Gastroesophageal sphincter (tissue), 3 donors: ENCODE results near the gene DDX21.

Experiments
- EP300 ChIP-seq: sonication (generic); formaldehyde crosslinking; IDR thresholded peaks from one replicate; pipeline ENCODE4 v1.6.1; 2017; ENCODE audit warnings: antibody characterized with exemption, mild to moderate bottlenecking
- POLR2A ChIP-seq, 2 donors: fragments of 450-650 bp; IDR thresholded peaks; one replicate each; pipeline ENCODE4 v1.6.1; 2017; ENCODE audit warnings: antibody characterized with exemption in 2 of 2, mild to moderate bottlenecking in 2 of 2, moderate library complexity in 1 of 2
- POLR2AphosphoS5 ChIP-seq: sonication (generic); formaldehyde crosslinking; IDR thresholded peaks from one replicate; pipeline ENCODE4 v1.6.1; 2017; ENCODE audit warnings: antibody characterized with exemption
- TF ChIP-seq, protein P1 (sequence below), 4 experiments: fragments of 200-600 bp in 2 of 4; fragments of 450-650 bp in 2 of 4; sonication (generic) in 1 of 4; IDR thresholded peaks; one replicate each; pipeline ENCODE4 v1.5.1; 2017 to 2019; ENCODE audit warnings: antibody characterized with exemption in 4 of 4, mild to moderate bottlenecking in 2 of 4, moderate library complexity in 2 of 4

DNA sequence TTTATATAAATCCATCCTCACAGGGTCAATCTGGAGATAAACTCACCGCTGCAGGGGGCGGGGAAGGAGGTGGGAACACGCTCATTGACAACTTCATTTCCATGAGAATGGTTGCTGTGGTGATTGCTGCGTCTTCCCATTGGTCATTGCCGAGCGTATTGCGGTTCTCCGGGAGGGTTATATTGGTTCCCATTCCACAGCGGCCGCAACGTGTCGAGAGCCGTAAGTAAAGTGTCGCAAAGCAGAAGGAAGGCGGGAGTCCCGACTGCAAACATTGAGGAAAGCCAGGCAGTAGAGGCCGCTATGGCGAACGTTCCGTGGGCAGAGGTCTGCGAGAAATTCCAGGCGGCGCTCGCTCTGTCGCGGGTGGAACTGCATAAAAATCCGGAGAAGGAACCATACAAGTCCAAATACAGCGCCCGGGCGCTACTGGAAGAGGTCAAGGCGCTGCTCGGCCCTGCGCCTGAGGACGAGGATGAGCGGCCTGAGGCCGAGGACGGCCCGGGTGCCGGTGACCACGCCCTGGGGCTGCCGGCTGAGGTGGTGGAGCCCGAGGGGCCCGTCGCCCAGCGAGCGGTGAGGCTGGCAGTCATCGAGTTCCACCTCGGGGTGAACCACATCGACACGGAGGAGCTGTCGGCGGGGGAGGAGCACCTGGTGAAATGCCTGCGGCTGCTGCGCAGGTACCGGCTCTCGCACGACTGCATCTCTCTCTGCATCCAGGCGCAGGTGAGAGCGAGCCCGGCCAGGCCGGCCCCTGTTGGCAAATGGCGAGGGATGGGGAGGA is 32.8 kb downstream of the DDX21 start, which contains the start of gene KIFBP:
- TF ChIP-seq, protein P1, sequence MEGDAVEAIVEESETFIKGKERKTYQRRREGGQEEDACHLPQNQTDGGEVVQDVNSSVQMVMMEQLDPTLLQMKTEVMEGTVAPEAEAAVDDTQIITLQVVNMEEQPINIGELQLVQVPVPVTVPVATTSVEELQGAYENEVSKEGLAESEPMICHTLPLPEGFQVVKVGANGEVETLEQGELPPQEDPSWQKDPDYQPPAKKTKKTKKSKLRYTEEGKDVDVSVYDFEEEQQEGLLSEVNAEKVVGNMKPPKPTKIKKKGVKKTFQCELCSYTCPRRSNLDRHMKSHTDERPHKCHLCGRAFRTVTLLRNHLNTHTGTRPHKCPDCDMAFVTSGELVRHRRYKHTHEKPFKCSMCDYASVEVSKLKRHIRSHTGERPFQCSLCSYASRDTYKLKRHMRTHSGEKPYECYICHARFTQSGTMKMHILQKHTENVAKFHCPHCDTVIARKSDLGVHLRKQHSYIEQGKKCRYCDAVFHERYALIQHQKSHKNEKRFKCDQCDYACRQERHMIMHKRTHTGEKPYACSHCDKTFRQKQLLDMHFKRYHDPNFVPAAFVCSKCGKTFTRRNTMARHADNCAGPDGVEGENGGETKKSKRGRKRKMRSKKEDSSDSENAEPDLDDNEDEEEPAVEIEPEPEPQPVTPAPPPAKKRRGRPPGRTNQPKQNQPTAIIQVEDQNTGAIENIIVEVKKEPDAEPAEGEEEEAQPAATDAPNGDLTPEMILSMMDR (IDR thresholded peaks at IDR 0.05), result peak in 3 of 4 experiments; percentile 31 to 58 (median 50)
- TF ChIP-seq EP300 (no peak), POLR2A (IDR thresholded peaks at IDR 0.05) (peak; percentile 69 to 77), POLR2AphosphoS5 (peak; percentile 96)
